Epidermal melanocyte (primary cell): ENCODE data around the gene PRR23E.

Source experiments
- DNase-seq: peaks from one replicate; pipeline ENCODE4 v3.0.0; 2011; ENCODE audit warnings: low spot score; ENCODE audit not compliant: insufficient read length

The PRR23E gene

DNA sequence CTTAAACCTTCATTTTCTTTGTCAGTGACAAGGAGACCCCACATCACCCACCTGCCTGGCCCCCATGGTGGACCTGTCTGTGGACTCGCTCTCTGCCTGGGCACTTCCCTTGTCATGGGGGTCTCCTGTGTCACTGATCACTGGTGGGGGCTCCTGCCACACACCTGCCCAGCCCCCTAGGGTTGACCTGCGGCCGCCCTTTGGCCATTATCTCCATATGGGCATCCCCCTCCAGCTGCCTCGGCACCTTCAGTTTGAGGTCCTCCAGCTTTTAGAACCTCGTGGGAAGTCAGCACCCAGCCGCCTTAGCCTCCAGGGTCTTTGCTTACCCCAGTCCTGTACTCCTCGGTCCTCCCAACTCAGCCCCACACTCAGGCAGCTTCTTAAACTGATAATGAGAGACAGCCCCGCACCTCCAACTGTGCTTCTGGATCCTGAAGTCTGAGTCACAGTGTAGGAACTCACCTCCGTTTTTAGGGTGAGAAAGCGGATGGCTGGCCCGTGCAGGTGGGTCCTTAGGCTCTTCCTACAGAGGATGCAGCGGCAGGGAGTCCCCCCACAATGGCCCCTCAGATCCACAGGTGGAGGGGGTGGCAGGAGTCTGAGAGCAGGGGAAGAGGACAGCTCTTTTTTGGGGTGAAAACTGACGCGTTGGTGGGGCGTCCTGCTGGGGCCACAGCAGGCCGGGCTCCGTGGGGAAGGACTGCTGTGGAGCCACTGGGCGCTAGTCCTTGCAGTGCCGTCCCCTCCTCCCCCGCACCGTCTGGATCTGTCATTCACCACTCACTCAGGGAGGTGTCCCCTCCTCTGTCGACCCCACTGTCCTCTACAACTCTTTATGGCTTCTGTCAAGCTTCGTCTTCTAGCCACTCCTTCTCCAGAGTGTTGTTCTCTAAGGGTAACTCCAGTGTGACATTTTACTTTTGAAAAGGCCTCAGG, 8.7 kb upstream of the PRR23E start:
- DNase-seq, result no peak

DNA sequence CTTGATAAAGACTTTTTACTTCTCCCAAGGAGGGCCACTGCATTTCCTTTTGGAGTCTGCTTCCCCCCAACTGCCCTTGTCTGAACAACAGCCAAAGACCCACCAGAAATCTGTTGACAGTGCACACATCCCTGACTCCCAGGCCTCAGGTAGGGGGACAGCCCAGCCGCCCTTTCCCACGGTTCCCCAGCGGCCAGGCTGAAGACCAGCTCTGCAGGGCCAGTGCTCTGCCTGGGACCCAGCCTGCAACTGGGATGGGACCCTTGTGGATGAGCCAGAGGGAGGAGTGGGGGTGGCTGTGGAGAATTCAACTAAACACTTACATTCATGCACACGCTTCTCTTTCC, 8.1 kb upstream of the PRR23E start:
- DNase-seq, result no peak

DNA sequence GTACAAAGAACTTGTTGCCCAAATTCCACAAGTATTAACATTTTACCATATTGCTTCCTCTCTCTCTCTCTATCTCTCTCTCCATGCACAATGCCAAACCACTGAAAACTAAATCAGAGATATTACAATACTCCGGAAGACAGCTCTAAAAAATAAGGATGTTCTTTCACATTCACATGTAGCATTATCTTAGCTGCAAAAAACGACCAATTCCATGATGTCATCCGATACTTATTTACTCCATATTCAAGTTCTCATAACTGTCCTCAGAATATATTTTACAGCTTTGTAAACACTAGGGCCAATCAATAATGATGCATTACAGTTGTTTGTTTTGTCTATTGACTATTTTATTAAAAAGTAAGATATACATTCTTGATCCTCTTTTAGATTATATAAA, 7.7 kb upstream of the PRR23E start:
- DNase-seq, result no peak

DNA sequence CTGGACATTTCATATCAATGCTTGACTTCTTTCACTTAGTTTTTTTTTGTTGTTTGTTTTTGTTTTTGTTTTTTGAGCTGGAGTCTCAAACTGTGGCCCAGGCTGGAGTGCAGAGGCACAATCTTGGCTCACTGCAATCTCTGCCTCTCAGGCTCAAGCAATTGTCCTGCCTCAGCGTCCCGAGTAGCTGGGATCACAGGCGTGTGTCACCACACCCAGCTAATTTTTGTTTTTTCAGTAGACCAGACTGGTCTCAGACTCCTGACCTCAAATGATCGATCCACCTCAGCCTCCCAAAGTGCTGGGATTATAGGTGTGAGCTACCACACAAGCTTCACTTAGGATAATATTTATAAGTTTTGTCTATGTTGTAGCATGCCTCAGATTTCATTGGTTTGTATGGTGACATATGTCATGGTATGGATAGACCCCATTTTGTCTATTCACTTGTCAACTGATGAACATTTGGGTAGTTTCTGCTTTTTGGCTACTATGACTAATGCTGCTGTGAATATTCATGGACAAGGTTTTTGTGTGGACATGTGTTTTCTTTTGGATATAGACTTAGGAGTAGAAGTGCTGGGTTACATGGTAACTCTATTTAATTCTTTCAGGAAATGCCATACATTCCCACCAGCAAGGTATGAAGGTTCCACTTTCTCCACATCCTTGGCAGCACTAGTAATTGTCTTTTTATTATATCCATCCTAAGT, 6.8 kb upstream of the PRR23E start:
- DNase-seq, result no peak

DNA sequence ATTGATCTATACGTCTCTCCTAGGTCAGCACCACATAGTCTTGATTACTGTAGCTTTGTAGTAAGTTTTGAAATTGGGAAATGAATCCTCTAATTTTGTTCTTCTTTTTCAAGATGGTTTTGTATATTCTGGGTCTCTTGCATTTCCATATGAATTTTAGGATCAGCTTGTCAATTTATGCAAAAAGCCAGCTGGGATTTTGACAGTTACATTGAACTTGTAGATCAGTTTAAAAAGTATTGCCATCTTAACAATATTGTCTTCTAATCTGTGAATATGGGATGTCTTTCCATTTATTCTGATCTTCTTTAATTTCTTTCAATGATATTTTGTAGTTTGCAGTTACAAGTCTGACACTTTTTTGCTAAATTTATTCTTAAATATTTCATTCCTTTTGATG, 5.6 kb upstream of the PRR23E start:
- DNase-seq, result no peak

DNA sequence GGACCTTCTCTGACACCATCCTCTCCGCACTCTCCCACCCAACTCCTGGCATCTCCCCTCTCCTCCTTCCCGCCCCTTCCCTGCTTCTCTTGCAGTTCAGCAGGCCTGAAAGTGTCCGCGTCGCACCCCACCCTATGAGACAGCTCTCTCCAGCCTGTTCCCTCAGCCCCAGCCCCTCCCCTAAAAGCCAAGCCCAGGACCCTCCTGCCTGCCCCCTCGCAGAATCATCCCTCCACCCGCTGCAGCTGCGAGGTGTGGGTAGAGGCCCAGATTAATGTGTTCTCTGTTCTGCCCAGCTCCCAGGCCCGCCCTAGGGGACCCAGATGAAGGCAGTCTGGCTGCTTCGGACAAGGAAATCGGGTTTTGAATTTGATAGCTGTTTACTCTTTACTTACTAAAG, 410 bp downstream of the PRR23E start:
- DNase-seq, result no peak

DNA sequence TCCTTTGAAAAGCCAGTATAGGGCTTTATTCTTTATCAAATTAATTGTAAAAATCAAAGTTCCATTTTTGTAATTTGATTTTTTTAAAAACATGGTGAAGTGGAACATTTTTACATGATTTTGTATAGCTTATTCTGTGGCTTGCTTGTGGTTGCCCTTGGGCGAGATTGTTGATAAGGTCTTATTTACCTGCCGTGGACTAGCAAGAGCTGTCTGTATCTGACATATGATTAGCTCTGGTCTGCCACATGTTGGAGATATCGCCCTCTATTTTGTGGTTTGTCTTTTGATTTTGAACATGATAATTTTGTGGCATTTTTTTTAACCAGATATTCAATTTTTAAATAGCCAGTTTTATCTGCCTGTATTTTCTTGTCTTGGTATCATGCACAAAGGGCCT, 844 bp downstream of the PRR23E start:
- no peak for DNase-seq

DNA sequence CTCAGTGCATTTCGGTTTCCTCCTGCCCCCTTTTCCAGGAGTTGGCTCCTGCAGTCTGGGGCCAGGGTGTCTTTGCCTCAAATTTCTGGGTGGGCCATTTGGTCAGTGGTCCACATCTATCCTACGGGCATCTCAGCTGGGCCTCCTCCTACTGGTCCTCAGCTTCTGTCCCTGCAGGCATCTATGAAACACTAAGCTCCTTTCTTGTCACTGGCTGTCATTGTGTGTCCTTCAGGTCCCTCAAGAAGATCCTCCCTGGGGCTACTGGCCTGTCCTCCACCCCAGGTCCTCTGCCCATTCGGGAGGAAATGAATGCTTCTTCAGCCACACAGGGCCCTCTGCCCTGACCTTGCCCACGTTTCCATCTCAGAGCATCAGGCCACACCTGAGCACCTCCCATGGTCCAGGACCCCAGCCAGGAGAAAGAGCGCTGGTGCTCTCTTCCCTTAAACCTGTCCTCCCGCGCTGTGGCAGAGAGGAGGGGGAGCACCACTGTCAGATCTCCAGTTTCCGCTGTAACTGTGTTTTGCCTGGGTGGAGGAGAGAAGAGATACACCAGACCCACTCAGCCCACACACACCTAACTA, 1.8 kb downstream of the PRR23E start:
- no peak for DNase-seq

DNA sequence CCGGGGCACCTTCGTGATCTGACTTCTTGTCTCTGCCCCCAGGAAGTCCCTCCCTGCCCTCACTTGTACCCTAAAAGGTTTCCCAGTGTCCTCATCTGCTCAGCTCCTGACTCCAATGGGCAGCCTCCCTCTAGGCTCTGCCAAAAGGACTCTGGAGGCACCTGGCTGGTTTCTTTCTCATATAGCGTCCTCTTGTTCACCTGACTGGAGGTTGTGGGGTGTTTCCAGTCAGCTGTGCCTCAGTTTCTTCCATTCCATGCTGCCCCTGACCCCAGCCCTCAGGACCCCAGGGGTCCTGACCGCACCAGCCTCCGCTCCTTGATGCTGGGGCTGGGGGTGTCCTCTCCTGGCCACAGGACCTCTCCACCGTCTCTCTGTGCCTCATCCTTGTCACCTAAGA, 2.5 kb downstream of the PRR23E start:
- no peak for DNase-seq

DNA sequence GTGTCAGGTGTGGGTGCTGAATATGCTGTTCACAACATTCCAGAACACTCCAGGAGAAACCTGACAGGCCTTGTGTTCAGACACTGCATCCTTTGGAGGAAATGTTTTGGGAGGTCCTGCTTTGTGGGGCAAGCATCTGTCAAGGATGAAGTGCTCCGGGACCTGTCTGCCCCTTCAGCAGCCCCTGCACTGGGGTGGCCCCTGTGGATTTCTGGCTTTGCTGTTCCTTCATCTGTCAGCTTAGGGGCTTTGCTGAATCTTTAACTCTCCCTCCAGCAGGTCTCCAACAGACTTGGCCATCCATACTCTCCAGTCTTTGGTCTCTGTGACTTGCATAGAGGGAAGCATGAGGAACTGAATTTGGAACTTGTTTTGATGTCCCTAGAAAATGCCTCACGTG, 3.1 kb downstream of the PRR23E start:
- no peak for DNase-seq

DNA sequence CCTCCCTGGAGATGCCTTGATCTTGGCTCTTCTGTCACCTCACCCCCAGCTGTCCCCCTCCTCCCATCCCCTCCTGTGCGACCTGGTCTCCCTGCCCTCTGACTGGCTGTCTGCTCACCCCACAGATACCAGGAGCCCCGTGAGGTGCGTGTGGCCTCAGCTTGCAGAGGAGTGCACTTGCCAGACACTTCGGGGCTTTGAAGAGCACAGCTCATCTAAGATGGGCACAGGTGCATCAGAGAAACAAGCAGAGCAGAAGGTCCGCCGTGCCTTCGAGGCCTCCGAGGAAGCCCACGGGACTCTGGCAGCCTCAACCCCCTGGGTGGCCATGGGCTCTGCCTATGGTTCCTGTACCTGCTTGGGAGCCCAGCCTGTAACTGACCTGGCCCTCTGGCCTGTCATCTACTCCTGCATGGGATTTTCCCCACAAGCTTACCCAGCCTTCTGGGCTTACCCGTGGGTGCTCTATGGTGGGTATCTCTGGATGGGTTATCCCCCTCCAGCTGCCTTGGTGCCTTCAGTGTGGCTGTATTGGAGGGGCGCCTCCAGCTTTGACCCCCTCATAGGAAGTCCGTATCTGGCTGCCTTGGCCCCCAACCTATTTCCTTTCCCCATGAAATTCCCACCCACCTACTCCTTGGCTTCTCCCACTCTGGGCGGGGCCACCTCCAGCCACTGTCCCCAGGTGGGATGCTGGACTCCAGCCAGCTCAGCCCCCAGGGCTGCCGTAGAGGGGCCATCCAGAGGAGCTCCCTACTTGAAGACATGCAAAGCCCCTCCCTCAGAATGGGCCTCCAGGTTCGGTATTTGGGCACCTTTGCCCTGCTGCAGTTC, 3.8 kb downstream of the PRR23E start:
- DNase-seq, result no peak

DNA sequence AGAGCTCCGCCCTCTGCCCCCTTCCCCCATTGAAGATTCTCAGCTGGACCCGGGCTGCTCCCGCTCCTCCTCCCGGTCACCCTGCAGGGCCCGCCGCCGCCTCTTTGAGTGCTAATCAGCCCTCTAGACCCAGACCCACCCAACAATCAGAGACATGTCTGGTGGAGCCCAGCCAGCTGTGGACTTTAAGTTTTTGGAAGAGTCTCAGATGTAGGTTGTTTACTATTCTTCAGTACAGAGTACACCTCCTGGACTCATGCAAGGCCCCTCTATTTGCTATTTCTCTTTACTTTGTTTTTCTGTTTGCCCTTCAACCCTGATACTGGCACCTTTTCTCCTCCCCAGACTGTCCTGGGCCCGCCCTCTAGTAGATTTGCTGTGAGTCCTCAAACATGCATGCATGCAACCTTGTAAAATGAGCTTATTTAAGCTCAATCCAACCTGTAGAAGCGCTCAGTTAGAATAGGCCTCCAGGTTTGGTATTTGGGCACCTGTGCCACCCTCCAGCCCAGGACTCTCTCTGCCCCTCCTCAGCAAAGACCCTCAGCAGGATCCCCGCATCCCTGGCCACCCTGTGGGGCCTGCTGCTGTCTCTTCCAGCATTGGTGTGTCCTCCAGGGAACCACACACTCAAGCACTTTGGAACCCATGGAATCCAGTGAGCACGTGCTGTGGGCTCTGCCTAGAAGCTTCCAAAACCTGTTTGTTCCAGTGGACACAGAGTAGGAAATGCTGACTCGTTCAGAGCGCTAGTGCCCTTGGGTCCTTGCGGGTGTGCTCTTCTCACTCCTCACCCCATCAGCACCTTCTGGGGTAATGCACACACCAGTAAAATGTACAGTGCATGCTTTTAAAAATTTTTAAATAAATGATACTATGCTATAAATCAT, 4.6 kb downstream of the PRR23E start:
- DNase-seq, result no peak

DNA sequence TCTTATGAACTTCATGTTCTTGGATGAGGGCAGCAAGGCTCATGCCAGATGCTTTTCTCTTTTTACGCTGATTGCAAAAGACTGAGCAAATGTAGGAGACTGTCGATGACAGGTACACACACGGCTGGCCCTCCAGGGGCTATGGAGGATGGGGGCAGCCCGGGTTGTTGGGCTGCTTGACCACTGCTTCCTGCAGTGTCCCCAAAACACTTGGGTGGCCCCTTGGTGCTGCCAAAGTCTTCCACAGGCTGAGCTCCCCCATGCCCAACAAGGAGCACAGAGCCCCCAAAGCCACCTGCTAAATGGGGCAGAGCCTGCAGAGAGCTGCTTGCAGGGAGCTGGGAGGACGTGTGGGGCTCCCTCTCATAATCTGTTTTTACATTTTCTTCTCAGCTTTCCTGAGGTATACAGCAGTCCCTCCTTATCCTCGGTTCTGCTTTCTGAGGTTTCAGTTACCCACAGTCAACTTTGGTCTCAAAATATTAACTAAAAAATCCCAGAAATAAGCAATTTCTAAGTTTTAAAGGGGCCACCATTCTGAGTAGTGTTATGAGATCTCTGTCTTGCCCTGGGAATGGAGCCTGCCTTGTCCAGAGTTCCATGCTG, 7.3 kb downstream of the PRR23E start:
- no peak for DNase-seq

DNA sequence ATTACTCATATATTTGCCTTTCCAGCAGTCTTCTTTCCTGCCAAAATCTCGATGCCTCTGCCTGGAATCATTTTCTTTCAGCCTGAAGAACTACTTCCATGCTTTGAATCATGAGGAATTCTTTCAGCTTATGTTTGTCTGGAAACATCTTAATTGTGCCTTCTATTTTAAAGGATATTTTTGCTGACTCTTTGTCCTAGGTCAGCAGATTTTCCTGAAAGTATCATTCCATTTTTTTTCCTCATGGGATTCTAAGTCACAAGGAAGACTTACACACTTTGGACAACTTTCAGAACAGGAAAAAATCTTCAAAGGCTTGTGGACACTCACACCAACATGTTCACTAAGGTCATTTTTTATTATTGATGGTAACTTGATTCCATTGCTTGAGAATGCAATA, 10.1 kb downstream of the PRR23E start:
- no peak for DNase-seq

DNA sequence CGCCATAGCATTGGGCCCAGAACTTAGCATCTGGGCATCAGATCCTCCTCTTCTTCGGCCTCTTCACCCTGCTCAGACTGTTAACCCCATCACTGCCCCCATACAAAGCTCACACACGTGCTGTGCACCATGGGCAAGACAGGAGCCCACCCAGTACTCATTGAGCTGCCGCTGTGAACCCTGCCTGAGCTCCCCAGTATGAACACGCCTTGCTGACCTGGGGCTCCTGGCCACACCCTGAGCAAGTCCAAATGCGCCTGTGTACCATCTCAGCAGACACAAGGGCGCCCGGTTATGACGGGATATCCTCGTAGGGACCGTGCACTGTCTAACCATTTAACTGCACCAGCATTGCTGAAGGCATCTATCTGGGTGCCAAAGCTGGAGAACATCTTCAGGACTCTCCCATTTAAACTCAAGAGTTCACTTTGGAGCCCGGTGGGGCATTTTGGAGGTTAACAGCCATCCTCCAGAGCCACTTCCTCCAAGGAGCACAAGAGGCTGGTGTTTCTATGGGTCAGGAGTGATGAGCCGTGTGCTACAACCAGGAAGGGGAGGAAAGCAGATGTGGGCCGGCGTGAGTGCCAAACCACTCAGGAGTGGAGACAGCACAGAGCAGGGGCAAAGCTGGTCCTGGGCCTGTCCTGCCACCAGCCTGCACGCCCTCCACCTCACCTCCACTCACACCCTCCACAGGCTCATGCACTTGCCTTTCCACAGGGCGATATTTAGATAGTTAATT, 12.1 kb downstream of the PRR23E start:
- DNase-seq, result no peak

DNA sequence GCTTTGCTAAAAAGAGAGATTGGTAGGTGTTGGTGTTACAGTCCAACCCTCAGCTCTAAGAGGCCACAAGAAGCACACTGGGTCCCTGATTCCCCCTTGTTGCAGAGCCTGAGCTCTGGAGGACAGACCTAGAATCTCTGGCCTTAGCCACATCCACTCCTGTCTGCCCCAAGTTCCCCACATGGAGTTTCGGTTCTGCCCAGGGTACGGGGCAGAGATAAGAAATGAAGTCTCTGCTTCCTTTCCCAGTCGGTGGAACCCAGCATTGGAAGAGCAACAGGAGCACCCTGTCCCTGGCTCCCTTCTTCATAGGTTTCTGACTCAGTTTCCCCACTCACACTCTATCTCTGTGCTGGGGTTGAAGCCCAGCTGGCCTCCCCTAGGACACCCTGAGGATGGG, 13.2 kb downstream of the PRR23E start:
- DNase-seq, result no peak

DNA sequence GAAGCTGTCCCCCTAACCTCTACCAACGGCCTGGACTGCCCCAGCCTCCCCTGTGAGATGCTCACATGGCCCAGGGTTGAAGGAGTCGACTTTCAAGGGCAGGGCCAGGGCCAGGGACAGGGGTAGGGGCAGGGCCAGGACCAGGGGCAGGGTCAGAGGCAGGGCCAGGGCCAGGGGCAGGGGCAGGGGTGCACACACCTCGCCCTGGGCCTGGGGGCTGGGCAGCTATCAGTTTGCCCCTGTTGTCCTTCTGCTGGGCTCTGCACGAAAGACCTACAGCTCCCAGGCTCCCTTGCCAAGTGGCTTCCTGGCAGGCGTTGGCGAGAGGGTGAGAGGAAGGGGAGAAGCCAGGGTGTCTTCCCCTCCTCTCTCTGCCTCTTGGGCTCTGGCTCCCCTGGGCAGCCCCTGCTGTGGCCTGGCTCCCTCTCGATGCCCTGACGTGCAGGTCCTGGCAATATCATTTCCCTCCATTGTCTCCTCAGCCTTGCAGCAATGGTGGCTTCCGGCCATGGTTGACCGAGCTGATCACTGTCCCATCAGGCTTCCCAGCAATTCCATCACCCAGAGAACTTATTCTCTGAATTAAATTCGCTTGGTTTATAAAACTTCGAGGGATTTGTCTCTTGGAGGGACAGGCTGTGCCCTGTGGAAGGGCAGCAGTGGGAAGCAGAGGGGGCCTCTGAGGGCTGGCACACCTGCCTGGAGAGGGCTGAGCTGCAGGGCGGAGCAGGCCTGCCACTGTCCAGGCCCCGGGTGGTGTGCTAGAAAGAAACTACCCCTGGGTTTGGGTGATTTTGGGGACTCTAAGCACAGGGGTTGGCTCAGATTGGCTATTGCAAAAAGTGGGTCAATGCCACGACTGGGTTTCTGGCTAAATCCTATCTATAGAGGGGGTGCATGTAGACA, 13.9 kb downstream of the PRR23E start:
- DNase-seq, result no peak

DNA sequence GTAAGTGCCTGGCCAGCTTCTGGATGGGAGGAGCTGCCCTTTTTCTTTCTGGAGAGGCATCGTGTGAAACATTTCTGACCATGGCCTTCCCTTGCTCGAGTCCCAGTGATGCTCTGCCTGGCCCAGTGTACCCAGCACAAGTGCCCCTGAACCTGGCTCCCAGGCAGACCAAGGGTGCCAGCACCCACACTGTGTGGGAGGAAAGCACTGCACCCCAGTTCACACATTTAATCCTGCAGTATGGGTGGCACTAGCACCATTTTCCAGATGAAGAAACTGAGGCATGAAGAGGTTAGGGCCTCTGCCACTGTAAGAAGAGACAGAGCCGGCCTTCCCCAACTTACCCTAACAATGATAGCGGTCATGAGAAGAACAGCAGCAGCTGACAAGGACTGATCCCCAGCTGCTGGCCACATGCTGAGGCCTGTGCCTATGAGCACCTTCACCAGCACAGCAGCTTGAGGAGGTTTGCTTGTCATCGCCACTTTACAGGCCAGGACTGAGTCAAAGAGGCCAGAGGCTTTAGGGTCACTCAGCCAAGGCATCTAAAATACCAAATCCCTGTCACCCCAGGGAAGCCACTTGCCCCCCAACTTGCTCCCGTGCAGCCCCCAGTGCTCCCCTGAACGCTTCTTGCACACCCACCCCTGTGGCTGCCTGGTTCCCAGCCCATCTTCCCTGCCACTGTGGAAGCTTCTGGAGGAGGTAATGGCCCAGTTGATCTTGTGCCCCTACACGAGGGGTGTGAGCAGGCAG, 15.0 kb downstream of the PRR23E start:
- no peak for DNase-seq
